Esophagus mucosa (tissue), 1 donor: ENCODE results near the gene CBFB. TPM values are rescaled to one million over a fixed set of nuclear protein-coding genes. Genes with fewer than 3 reads are reported as not detected.
"Not testable (repeated sequence)": the region's sequence is repeated elsewhere in the genome, so short reads cannot be mapped to it uniquely, and the experiment has no call there.

ENCODE experiments used
- ATAC-seq: fragments of 200-7000 bp; cut with Tn5 transposase; one replicate; pipeline ENCODE4 v1.9.1; 2020
- total RNA-seq: library from RNA; stranded (reverse); gene quantifications from one replicate; pipeline ENCODE4 v1.2.4, GENCODE V29; 2023
- donor health status: DM: yes; HTN: yes; CAD: no.

CBFB gene
- total RNA-seq, 1 donor from 2014 or later, result 40.4 TPM

- no peak for ATAC-seq
Observed at GRCh38 chr16:67098599-67098998, 69.7 kb downstream of the CBFB start.

GRCh38 chr16:67100569-67101310, 71.8 kb downstream of the CBFB start:
- no peak for ATAC-seq

GRCh38 chr16:67101311-67102082, 72.5 kb downstream of the CBFB start:
- no peak for ATAC-seq

GRCh38 chr16:67104061-67104460, 75.1 kb downstream of the CBFB start:
- no peak for ATAC-seq

- peak; percentile 68 for ATAC-seq
Observed at GRCh38 chr16:67104845-67105244, 75.9 kb downstream of the CBFB start.

- no peak for ATAC-seq
Observed at GRCh38 chr16:67105246-67105645, 76.3 kb downstream of the CBFB start.

- ATAC-seq, result no peak
Observed at GRCh38 chr16:67105881-67106280, 76.9 kb downstream of the CBFB start.

- ATAC-seq, result no peak
Observed at GRCh38 chr16:67108489-67108888, 79.5 kb downstream of the CBFB start.

GRCh38 chr16:67108931-67109406, 80.0 kb downstream of the CBFB start:
- no peak for ATAC-seq

- ATAC-seq, result peak; percentile 88
Observed at GRCh38 chr16:67109407-67110135, 80.6 kb downstream of the CBFB start, which contains the start of gene PHAF1. Gene PHAF1 (plus strand): TSS chr16:67109941. CDS start chr16:67110176, 235 bp downstream.

GRCh38 chr16:67111951-67112444, 83.0 kb downstream of the CBFB start:
- no peak for ATAC-seq

GRCh38 chr16:67112591-67113399, 83.8 kb downstream of the CBFB start:
- ATAC-seq, result no peak

- ATAC-seq, result no peak
Observed at GRCh38 chr16:67114793-67115192, 85.8 kb downstream of the CBFB start.

- ATAC-seq, result no peak
Observed at GRCh38 chr16:67115639-67116038, 86.7 kb downstream of the CBFB start.

- ATAC-seq, result no peak
Observed at GRCh38 chr16:67116388-67117311, 87.7 kb downstream of the CBFB start.

- ATAC-seq, result no peak
Observed at GRCh38 chr16:67117716-67118115, 88.8 kb downstream of the CBFB start.

GRCh38 chr16:67120025-67120424, 91.1 kb downstream of the CBFB start:
- ATAC-seq, result no peak

- not testable (repeated sequence) for ATAC-seq
Observed at GRCh38 chr16:67122799-67123198, 93.8 kb downstream of the CBFB start.

GRCh38 chr16:67128417-67128816, 99.5 kb downstream of the CBFB start:
- no peak for ATAC-seq

GRCh38 chr16:67128887-67129286, 99.9 kb downstream of the CBFB start:
- no peak for ATAC-seq

GRCh38 chr16:67129422-67129821, 100.5 kb downstream of the CBFB start:
- ATAC-seq, result no peak
